NCI-H187 treated with DMSO at 0.1 percent for 48 hours (cell line): ENCODE measurements around the gene ARHGAP19.

ENCODE experiments used
- DNase-seq: peaks from one replicate; lab custom pipeline; 2025; lab: John Stamatoyannopoulos, UW

The ARHGAP19 gene

GRCh38 chr10:97228130-97228774 lies 64.2 kb downstream of the ARHGAP19 start:
- no peak for DNase-seq

GRCh38 chr10:97226398-97226797 lies 66.0 kb downstream of the ARHGAP19 start:
- no peak for DNase-seq

- DNase-seq, result no peak
These were observed 67.7 kb downstream of the ARHGAP19 start for GRCh38 chr10:97224483-97225435.

DNA sequence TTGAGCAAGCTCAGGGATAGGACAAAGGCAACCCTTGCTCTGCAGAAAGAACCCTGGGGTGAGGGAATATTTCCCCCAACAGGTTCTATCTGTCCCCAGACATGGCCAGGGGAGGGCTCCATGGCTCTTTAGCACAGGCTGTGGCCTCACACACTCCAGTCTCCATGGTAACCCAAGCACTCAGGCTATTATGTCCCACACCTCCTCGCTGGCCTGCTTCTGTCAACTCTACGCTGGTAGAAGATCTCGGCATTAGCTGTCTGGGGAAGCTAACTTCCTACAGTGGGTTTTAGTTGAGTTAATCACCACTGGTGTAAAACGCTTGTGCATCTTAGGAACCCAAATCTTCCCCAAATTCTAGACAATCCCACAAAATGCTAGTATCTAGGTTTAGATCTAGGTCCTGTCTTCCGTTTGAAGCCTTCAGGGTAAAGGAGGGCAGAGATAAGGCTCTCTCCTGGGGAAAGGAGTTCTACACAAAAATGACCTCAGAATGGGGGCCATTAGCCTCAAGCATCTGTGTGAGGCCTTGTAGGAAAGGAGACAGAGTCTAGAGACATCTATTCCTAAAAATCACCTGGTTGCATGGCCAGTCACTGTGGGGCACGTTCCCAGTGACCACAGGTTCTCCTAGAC lies 70.0 kb downstream of the ARHGAP19 start:
- no peak for DNase-seq

- DNase-seq, result no peak
These were observed 72.1 kb downstream of the ARHGAP19 start for GRCh38 chr10:97220355-97220754.

DNA sequence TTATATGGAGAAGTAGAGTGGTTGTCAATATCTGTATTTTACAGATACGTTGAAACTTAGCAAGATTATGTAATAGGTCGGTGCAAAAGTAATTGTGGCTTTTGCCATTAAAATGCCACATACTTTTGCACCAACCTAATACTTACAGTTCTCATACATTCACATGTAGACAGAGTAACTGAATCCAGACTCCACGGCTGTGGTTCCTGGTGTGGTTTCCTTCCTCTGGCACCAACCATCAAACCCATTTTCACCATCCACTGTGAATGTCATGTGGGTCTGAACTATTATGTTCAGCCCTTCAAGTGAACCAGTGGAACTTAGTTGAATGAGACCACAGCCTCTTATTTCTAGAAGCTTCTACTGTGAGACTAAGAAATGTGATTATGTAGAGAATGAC lies 75.1 kb downstream of the ARHGAP19 start:
- no peak for DNase-seq

- DNase-seq, result no peak
These were observed 76.7 kb downstream of the ARHGAP19 start for GRCh38 chr10:97215619-97216260.

DNA sequence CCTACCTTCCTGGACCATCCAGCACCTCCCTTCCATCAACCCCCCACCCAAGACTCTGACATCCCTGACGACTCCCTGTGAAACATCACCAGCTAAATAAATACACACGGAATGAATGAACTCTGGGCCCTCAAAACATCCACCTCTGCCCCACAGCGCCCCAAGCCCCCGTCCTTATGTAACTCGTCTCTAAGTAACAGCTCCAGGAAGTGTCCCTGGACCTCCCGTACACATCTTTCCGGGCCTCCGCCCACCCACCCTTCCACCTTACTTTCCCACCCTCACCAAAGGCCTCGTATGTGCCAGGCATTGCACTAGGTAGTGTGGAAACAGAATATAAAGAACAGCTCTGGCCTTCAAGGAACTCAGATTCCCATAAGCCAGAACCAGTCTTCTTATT lies 79.0 kb downstream of the ARHGAP19 start:
- no peak for DNase-seq

DNA sequence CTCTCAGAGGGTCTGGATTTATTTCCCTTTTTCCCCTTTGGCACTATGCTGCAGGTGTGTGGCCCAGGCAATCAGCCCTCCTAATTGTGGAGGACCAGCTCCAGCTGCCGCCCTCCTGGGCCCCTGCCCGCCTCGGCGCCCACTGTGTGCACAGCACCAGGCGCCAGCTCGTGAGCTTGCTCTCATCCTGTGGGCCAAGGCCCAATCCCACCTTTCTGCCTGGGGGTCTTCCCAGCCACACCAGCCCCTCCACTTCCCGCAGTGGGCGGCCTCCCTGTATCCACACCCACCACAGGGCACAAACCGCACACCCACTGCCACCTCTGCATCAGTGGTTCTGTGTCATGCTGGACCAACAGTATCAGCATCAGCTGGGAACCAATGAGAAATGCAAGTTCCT lies 81.2 kb downstream of the ARHGAP19 start:
- no peak for DNase-seq

- DNase-seq, result no peak
These were observed 81.9 kb downstream of the ARHGAP19 start for GRCh38 chr10:97210543-97210960.

- DNase-seq, result no peak
These were observed 84.6 kb downstream of the ARHGAP19 start for GRCh38 chr10:97207756-97208346.

GRCh38 chr10:97207131-97207530 lies 85.3 kb downstream of the ARHGAP19 start:
- DNase-seq, result no peak

DNA sequence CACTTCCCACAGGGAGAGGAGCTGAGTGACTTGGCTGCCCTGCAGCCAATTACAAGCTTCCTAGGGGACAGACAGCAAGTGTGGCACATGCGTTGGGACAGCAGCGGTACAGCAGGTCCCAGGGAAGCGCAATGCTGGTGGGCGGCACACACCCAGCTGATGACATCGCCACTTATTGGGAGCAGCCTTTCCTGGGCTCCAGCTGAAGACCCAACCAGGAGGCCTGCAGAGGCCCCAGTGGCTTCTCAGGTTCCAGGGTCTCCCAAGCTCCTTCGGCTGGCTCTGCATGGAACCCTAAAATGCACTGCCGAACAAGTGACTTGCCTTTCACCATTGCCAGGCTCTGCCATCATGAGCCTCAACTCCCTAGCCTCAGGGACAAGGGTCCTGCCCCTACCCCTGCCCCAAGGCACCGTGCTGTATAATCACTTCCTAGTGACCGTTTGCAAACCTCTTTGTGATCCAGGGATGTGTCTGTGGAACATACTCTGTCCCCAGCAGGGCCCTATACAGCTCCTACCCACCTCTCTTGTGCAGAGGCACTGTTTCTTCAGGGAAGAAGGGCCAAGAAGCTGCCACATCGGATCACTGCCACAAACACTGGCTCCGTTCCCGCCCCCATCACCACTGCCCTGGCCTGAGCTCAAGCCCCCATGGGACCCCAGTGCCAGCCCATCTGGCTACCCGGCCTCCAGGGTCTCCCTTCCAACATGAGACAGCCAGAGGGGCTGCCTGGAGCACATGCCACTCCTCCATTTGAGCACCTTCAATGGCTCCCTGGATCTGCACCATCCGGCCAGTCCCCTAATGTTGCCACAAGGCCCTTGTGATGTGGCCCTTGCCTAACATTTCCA lies 87.4 kb downstream of the ARHGAP19 start:
- no peak for DNase-seq

DNA sequence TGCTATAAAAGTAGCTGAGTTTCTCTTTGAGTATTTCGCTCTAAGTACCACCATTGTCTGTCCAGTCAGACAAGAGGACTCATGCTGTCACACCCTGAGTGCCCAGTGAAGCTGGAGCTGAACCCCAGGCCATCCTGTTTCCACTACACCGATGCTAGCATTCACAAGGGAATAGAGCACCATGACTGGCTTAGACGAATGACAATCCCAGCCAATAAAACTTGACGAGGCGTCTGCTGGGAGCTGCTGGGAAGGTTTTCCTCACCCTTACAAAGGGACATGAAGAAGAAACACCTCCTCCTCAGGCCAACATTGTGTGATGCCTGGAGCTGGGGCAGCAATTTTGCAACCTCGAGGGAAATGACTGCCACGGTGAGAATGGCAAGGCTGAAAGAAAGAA lies 89.2 kb downstream of the ARHGAP19 start:
- no peak for DNase-seq

DNA sequence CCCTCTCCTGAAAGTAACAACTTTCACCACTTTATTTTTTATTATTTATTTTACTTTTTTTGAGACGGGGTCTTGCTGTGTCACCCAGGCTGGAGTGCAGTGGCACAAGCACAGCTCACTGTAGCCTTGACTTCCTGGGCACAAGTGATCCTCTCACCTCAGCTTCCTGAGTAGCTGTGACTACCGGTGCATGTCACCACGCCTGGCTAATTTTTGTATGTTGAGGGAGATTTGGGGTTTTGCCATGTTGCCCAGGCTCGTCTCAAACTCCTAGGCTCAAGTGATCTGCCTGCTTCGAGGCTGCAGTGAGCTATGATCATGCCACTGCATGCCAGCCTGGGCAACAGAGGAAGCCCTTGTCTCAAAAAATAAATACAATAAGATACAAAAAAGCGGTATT lies 91.8 kb downstream of the ARHGAP19 start:
- DNase-seq, result no peak

GRCh38 chr10:97199152-97199551 lies 93.3 kb downstream of the ARHGAP19 start:
- DNase-seq, result no peak

DNA sequence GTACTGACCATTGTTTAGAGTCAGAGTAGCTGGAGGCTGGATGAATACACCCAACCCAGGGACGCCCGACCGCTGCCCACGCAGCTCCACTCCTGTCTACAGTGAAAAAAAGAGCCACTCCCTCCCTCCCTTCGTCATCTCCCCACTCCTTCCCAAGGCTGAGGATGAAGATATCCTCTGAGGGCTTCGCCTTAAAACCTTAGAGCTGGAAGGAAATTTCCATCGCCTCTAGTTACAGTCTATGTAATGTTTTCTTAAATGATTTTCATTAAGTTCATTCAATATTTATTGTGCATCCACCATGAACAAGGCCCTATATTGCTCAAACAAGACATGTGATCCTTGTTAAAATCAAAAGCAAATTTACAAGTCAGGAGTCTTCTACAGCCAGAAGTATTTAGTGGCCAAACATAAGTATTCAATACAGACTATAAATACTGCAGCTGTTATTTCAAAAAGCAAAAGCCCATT lies 95.4 kb downstream of the ARHGAP19 start:
- no peak for DNase-seq

DNA sequence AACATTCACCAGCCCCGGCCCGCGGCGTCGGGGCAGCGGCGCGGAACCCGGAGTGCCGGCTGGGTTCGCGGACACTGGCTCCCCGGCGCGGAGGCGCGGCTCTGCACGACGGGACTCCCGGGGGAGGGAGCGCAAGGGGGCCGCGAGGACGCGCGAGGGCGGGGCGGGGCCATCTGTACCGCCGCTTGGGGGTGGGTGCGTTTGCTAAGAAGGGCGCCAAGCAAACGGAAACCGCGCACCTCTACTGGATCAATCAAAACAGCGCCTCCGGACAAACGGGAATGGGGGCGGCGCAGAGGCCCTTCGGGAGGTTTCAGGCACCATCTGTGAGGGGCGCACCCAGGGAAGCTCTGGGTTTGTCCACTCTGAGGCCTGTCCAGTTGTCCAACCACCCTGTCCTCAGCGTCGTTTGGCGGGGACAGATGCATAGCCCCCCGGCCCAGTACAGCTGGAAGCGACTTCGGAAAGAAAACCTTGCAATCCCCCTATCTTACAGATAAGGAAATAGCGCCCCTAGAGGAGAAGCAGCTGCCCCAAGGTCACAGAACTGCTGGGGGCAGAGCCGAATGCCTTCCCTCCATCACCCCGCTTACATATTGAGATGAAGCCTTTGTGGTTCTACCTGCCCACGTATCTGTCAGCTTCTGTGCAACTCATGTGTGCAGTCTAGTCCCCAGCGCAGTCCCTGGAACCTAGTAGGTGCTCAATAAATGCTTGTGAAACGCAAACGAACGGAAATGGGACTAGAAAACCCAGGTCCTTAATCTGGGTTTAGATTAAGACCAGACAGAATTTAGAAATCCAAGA lies 96.0 kb downstream of the ARHGAP19 start:
- no peak for DNase-seq

GRCh38 chr10:97195706-97196222 lies 96.7 kb downstream of the ARHGAP19 start:
- DNase-seq, result no peak

- no peak for DNase-seq
These were observed 99.4 kb downstream of the ARHGAP19 start for GRCh38 chr10:97192952-97193435.
